ENCODE data around the gene CALHM3. TPM values are rescaled to one million over a fixed set of nuclear protein-coding genes. Genes with fewer than 3 reads are reported as not detected.

CALHM3 gene
- total RNA-seq, 6 donors from 2014 or later: 0.30 to 0.79 TPM; not detected in 4

DNA sequence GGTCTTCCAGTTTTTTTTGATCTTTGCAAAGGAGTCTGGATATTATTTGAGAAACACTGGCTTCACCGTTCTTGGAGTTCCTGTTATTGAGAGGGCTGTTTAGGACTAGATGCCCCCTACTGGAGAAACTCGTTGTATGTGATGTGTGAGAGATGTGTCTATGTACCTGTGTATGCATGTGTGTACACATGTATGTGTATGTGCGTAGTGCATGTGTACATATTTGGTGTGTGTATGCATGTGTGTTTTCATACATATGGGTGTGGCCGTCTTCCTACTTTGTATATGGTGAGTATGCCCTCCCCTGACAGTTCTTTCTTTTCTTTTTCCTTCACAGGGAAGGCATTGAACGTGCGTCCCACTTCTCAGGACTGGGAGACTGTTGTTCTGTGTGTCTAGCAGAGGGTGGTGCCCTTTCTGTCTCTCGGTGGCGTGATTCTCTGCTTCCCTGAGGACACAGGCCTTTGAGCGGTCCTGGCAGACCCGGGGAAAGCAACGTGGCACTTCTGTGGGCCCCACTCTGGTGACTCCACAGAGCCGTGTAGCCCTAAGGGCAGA, 3.0 kb upstream of the CALHM3 start:
- Histone ChIP-seq H3K27ac (no peak overlapping the region), H3K36me3 (no peaks in the 10 kb centered on the region), H3K4me1 (no peaks in the 10 kb centered on the region), H3K27me3 (no peaks in the 10 kb centered on the region), H3K9me3 (no peaks in the 10 kb centered on the region), H3K4me3 (no peak overlapping the region)
- DNase-seq: no peak
- TF ChIP-seq, protein P1, sequence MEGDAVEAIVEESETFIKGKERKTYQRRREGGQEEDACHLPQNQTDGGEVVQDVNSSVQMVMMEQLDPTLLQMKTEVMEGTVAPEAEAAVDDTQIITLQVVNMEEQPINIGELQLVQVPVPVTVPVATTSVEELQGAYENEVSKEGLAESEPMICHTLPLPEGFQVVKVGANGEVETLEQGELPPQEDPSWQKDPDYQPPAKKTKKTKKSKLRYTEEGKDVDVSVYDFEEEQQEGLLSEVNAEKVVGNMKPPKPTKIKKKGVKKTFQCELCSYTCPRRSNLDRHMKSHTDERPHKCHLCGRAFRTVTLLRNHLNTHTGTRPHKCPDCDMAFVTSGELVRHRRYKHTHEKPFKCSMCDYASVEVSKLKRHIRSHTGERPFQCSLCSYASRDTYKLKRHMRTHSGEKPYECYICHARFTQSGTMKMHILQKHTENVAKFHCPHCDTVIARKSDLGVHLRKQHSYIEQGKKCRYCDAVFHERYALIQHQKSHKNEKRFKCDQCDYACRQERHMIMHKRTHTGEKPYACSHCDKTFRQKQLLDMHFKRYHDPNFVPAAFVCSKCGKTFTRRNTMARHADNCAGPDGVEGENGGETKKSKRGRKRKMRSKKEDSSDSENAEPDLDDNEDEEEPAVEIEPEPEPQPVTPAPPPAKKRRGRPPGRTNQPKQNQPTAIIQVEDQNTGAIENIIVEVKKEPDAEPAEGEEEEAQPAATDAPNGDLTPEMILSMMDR (IDR thresholded peaks at IDR 0.05): peak; percentile 36 to 68 (median 57)
- no peak for TF ChIP-seq EP300 (IDR thresholded peaks at IDR 0.05)
- no peak for TF ChIP-seq POLR2AphosphoS5 (IDR thresholded peaks at IDR 0.05)
- WGBS, 2 donors: 59% methylated on average over 12 of the region's 12 CpGs
- ATAC-seq (ENCODE audit: low FRiP score in 2 of 2): peak in 1 of 2 donors; percentile 74

DNA sequence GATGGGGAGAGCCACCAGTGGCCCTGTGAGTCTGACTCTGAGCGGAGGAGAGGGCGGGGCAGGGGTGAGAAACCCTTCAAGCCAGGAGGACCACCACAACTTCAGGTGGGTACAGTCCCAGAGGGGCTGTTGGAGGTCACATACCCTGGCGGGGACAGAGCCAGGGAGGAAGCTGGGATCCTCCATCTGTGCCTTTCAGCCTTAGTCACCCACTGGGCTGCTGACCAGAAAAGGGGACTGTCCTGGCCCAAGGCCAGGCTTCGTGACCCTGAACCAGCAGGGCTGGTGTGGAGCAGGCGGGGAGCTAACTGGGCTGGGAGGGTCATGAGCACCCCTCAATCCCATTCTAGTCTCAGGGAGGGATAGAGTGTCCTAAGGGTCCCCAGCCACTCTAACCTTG, 1.5 kb upstream of the CALHM3 start:
- DNase-seq: no peak
- TF ChIP-seq EP300 (IDR thresholded peaks at IDR 0.05) (no peak), POLR2A (IDR thresholded peaks at IDR 0.05) (no peak), POLR2AphosphoS5 (IDR thresholded peaks at IDR 0.05) (no peak)
- TF ChIP-seq, protein P1 (IDR thresholded peaks at IDR 0.05): no peak
- Histone ChIP-seq H3K4me3 (no peak overlapping the region), H3K36me3 (no peaks in the 10 kb centered on the region), H3K4me1 (no peaks in the 10 kb centered on the region), H3K27ac (no peak overlapping the region), H3K27me3 (no peaks in the 10 kb centered on the region), H3K9me3 (no peaks in the 10 kb centered on the region)
- WGBS, 2 donors: 75 to 83% methylated on average over 5 of the region's 5 CpGs
- no peak for ATAC-seq (ENCODE audit: low FRiP score in 2 of 2)

DNA sequence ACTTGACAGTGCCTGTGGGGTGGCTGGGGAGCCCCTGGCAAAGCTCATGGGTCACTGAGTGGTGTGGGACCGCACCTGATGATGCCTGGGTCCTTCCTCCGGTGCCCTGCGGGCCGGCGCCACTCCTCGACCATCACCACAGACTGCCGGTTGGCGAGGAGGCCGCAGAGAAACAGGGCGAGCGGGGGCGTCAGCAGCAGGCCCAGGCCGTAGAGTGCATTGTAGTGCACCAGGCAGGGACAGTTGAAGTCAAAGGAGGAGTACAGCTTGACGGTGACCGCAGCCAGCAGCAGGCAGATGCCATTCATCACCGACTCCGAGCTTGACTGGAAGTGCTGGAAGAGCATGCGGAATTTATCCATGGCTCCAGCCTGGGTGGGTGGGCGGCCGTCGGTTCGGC, 369 bp downstream of the CALHM3 start:
- no peak for TF ChIP-seq POLR2AphosphoS5 (IDR thresholded peaks at IDR 0.05)
- TF ChIP-seq EP300 (IDR thresholded peaks at IDR 0.05): no peak
- TF ChIP-seq, protein P1 (IDR thresholded peaks at IDR 0.05): no peak
- no peak for TF ChIP-seq POLR2A (IDR thresholded peaks at IDR 0.05)
- no peak for ATAC-seq (ENCODE audit: low FRiP score in 2 of 2)
- H3K9me3 ChIP-seq: no peaks in the 10 kb centered on the region
- H3K36me3 ChIP-seq: no peaks in the 10 kb centered on the region
- no peaks in the 10 kb centered on the region for H3K27me3 ChIP-seq
- H3K4me1 ChIP-seq: no peaks in the 10 kb centered on the region
- H3K27ac ChIP-seq: no peak overlapping the region
- H3K4me3 ChIP-seq: no peak overlapping the region
- DNase-seq: peak in 1 of 2 donors; percentile 78
- 87 to 95% methylated on average over 6 to 18 of the region's 22 CpGs for WGBS, 2 donors

DNA sequence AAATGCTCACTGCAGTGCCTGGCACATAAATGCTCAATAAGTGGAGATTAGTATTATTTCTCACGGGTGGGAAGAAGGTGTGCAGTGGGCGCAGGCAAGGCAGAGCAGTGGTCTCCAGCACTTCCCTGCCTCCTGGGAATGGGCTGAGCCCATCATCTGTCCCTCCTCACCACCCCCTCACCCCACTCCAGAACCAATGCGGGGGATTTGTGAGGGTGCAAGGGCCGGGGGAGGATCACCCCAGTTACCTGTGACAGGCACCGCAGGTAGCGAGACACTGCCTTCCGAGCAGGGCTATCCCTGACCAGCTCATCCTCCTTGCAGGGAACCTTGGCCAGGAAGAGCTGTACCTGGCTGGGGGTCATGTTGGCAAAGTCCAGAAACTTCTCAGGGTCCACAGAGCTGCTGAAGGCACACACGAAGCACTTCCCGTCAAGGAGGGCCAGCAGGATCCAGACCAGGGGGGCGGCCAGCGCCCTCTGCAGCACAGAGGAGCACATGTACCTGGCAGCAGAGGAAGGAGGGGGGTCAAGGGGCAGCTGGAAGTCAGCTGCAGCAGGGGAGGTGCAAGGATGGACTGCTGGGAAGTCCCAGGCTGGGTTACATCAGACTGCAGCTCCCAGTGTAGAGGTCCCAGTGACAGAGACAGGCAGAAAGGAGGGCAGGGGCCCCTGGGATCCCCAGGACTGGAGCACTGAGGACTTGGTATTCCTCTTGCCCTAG, 2.8 kb downstream of the CALHM3 start:
- no peak overlapping the region for H3K4me3 ChIP-seq
- WGBS, 2 donors: 75 to 81% methylated on average over 2 to 11 of the region's 11 CpGs
- no peak overlapping the region for H3K27ac ChIP-seq
- no peaks in the 10 kb centered on the region for H3K27me3 ChIP-seq
- DNase-seq (no peak), ATAC-seq (ENCODE audit: low FRiP score in 2 of 2) (no peak)
- peaks cover 0 to 13% (median 7%) of the 10 kb centered on the region in 4 donors for H3K4me1 ChIP-seq
- TF ChIP-seq EP300 (IDR thresholded peaks at IDR 0.05) (no peak), POLR2AphosphoS5 (IDR thresholded peaks at IDR 0.05) (no peak), POLR2A (IDR thresholded peaks at IDR 0.05) (no peak)
- TF ChIP-seq, protein P1 (IDR thresholded peaks at IDR 0.05): no peak
- no peaks in the 10 kb centered on the region for H3K36me3 ChIP-seq
- H3K9me3 ChIP-seq: no peaks in the 10 kb centered on the region
